AG09309 (cell line): ENCODE measurements around the gene CCDC30.
A peak's percentile ranks its signal among the peaks of the same experiment; 100 is the strongest.
"Not testable (repeated sequence)": the region's sequence is repeated elsewhere in the genome, so short reads cannot be mapped to it uniquely, and the experiment has no call there.

Source experiments
- DNase-seq: peaks from one replicate; pipeline ENCODE4 v3.0.0-alpha.2; 2010; ENCODE audit warnings: low read depth
- H3K4me3 ChIP-seq: 2 replicates; pipeline ENCODE4 v1.5.1; 2011; ENCODE audit warnings: mild to moderate bottlenecking, low read depth, low read length, moderate library complexity; ENCODE audit not compliant: control insufficient read depth
- CTCF ChIP-seq: IDR thresholded peaks from 2 replicates; pipeline ENCODE4 v1.5.1; 2011; ENCODE audit warnings: mild to moderate bottlenecking, low read depth, low read length, inconsistent platforms; ENCODE audit not compliant: insufficient read depth, control insufficient read depth; ENCODE audit errors: missing control alignments

Gene CCDC30

GRCh38 chr1:42681741-42682483 lies 218.8 kb downstream of the CCDC30 start, which contains the start of gene YBX1:
YBX1 (plus strand) TSS chr1:42682418; CDS start chr1:42682566, 148 bp downstream.
- peak within 1 kb of the TSS; percentile 92 for H3K4me3 ChIP-seq
- TF ChIP-seq CTCF, result no peak
- peak; percentile 98 for DNase-seq

- DNase-seq, result not testable (repeated sequence)
- peak overlapping the region; percentile 92 for H3K4me3 ChIP-seq
Measured at GRCh38 chr1:42682484-42682738, 219.3 kb downstream of the CCDC30 start.

- no peak for TF ChIP-seq CTCF
- peak overlapping the region; percentile 92 for H3K4me3 ChIP-seq
- DNase-seq, result no peak
Measured at GRCh38 chr1:42682739-42683531, 219.8 kb downstream of the CCDC30 start.

GRCh38 chr1:42684139-42684538 lies 221.1 kb downstream of the CCDC30 start:
- TF ChIP-seq CTCF, result no peak
- DNase-seq, result no peak
- peak overlapping the region; percentile 92 for H3K4me3 ChIP-seq

- H3K4me3 ChIP-seq, result no peak overlapping the region
- no peak for DNase-seq
- TF ChIP-seq CTCF, result no peak
Measured at GRCh38 chr1:42686418-42686817, 223.3 kb downstream of the CCDC30 start.

GRCh38 chr1:42689912-42690311 lies 226.8 kb downstream of the CCDC30 start:
- no peak for DNase-seq
- TF ChIP-seq CTCF, result no peak
- no peak overlapping the region for H3K4me3 ChIP-seq

GRCh38 chr1:42690477-42691156 lies 227.5 kb downstream of the CCDC30 start:
- TF ChIP-seq CTCF, result no peak
- no peak overlapping the region for H3K4me3 ChIP-seq
- DNase-seq, result no peak
